HEK293 (cell line): Measurements from ENCODE around the gene NTN3.
A peak's percentile ranks its signal among the peaks of the same experiment; 100 is the strongest.

ENCODE experiments used
- EGR2 ChIP-seq: fragments of 450-650 bp; formaldehyde crosslinking; IDR thresholded peaks from 2 replicates; pipeline ENCODE4 v1.5.1; 2016; ENCODE audit warnings: low read depth, missing biosample characterization, missing genetic modification characterization
- ZNF16 ChIP-seq: fragments of 450-650 bp; formaldehyde crosslinking; IDR thresholded peaks from 2 replicates; pipeline ENCODE4 v1.5.1; 2016; ENCODE audit warnings: low read depth, missing biosample characterization, missing genetic modification characterization
- TF ChIP-seq, protein P1 (sequence below): fragments of 450-650 bp; formaldehyde crosslinking; IDR thresholded peaks from 2 replicates; pipeline ENCODE4 v1.5.1; 2016; ENCODE audit warnings: missing biosample characterization, missing genetic modification characterization

DNA sequence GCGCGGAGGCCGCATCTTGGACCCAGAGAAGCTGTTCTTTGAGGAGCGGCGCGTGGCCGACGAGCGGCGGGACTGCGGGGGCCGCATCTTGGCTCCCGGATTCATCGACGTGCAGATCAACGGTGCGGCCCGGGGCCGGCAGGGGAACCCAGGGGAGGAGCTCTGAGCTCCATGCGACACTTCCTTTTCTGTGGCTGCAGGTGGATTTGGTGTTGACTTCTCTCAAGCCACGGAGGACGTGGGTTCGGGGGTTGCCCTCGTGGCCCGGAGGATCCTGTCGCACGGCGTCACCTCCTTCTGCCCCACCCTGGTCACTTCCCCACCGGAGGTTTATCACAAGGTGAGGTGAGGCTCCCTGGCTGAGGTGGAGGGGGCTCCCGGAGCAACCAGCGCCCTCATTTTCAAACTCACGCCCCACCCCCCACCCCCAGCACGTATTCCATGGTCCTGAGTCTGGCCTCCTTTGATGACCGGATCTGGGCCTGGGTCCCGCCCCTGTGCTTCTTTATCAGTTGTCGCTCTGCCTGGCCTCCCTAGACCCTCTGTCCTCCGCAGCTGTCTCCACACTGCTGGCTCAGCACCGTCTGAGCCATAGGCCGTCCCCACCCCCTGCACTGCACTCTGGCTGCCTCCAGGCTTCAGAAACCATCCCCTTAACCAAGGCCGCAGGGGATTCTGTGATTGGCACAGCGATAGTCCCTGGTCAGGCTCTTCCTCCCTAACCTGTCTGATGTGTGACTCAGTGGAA is 49.9 kb downstream of the NTN3 start:
- TF ChIP-seq, protein P1, sequence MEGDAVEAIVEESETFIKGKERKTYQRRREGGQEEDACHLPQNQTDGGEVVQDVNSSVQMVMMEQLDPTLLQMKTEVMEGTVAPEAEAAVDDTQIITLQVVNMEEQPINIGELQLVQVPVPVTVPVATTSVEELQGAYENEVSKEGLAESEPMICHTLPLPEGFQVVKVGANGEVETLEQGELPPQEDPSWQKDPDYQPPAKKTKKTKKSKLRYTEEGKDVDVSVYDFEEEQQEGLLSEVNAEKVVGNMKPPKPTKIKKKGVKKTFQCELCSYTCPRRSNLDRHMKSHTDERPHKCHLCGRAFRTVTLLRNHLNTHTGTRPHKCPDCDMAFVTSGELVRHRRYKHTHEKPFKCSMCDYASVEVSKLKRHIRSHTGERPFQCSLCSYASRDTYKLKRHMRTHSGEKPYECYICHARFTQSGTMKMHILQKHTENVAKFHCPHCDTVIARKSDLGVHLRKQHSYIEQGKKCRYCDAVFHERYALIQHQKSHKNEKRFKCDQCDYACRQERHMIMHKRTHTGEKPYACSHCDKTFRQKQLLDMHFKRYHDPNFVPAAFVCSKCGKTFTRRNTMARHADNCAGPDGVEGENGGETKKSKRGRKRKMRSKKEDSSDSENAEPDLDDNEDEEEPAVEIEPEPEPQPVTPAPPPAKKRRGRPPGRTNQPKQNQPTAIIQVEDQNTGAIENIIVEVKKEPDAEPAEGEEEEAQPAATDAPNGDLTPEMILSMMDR (tag by site-specific recombination), result no peak
- TF ChIP-seq ZNF16 (tag by site-specific recombination) (no peak), EGR2 (tag by site-specific recombination) (peak; percentile 29; the same call in 1 of the 2 replicates)
